Measurements from ENCODE around the gene SUCLA2.
"Not testable (repeated sequence)": the region's sequence is repeated elsewhere in the genome, so short reads cannot be mapped to it uniquely, and the experiment has no call there.

SUCLA2 gene

DNA sequence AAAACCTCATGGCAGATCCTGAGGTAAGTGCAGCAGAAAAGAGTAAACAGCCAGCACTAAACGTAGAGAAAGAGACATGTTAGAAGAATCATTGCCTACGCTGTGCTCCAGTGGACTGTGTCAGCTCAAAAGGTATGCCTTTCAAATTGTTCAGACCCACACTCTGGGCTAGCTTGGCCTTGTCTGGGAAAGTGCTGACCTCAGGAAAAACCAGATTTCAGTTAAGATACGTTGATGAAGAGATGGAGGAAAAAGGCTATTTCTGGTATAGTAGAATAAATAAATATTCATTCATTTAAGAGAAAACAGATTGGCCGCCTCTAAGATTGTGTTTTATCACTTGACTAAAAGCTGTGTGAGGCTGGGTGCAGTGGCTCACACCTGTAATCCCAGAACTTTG, 9.6 kb upstream of the SUCLA2 start:
- DNase-seq: no peak
- TF ChIP-seq POLR2A (IDR thresholded peaks at IDR 0.05; ENCODE audit: low read length) (no peak), GATA1 (IDR thresholded peaks at IDR 0.05; ENCODE audit: low read depth, low read length) (no peak)

DNA sequence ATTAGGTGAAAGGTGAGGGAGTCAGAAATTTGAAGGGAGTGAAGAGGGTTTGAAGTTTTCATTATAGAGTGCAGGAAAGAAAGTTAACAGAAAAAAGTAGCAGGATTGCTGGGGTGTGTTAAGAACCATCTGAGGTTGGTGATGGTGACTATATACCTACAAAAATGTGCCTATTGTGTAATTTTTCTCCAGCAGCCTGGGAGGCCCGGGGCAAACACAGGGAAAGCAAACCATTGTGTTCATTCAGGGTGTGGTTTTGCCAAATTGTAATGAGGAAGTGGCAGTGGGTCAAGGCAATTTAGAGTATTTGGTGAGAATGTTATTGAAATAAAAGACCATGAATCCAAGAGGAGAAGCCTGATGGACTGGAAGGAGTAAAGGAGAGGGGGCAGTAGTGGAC, 8.2 kb upstream of the SUCLA2 start:
- no peak for DNase-seq
- TF ChIP-seq POLR2A (IDR thresholded peaks at IDR 0.05; ENCODE audit: low read length): no peak
- no peak for TF ChIP-seq GATA1 (IDR thresholded peaks at IDR 0.05; ENCODE audit: low read depth, low read length)

- TF ChIP-seq GATA1 (IDR thresholded peaks at IDR 0.05; ENCODE audit: low read depth, low read length) (no peak), POLR2A (IDR thresholded peaks at IDR 0.05; ENCODE audit: low read length) (no peak)
- no peak for DNase-seq
These were observed 5.3 kb upstream of the SUCLA2 start for GRCh38 chr13:48006396-48006795.

- no peak for TF ChIP-seq GATA1 (IDR thresholded peaks at IDR 0.05; ENCODE audit: low read depth, low read length)
- no peak for DNase-seq
These were observed 3.1 kb upstream of the SUCLA2 start for GRCh38 chr13:48004201-48004600.

DNA sequence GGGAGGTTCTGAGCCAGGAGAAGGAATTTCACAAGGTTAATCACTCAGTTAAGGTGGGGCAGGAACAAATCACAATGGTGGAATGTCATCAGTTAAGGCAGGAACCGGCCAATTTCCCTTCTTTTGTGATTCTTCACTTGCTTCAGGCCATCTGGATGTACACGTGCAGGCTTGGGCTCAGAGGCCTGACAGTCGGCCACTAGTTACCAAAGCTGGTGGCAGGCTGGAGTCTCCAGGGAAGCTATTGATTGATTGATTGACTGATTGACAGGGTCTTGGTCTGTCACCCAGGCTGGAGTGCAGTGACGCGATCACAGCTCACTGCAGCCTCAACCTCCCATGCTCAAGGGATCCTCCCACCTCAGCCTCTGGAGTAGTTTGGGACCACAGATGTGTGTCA, 926 bp upstream of the SUCLA2 start:
- not testable (repeated sequence) for DNase-seq

GRCh38 chr13:48000559-48001113, 437 bp downstream of the SUCLA2 start:
- TF ChIP-seq GATA1 (IDR thresholded peaks at IDR 0.05; ENCODE audit: low read depth, low read length) (no peak), POLR2A (IDR thresholded peaks at IDR 0.05; ENCODE audit: low read length) (no peak)
- DNase-seq: no peak

DNA sequence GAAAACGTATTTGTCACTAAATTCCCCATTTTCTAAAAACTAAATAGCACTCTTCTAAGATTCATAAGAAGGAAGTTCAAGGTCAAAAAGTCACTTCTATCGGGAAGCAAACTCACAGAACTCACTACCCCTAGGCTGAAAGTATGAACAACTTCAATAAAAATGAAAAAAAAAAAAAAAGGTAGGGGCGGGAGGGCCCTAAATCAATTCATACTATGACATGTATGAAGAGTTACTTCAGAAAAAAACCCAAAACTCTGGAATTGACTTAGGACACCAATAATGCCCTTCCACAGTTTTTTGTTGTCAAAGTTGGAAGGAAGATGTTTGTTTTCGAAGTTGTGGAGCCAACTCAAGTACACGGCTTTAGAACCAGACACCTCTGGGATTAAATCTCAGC, 1.1 kb downstream of the SUCLA2 start:
- TF ChIP-seq GATA1 (IDR thresholded peaks at IDR 0.05; ENCODE audit: low read depth, low read length): no peak
- TF ChIP-seq POLR2A (IDR thresholded peaks at IDR 0.05; ENCODE audit: low read length): no peak
- DNase-seq: no peak

- TF ChIP-seq POLR2A (IDR thresholded peaks at IDR 0.05; ENCODE audit: low read length): no peak
- TF ChIP-seq GATA1 (IDR thresholded peaks at IDR 0.05; ENCODE audit: low read depth, low read length): no peak
- DNase-seq: no peak
These were observed 3.7 kb downstream of the SUCLA2 start for GRCh38 chr13:47997384-47997783.

- TF ChIP-seq GATA1 (IDR thresholded peaks at IDR 0.05; ENCODE audit: low read depth, low read length): no peak
- no peak for TF ChIP-seq POLR2A (IDR thresholded peaks at IDR 0.05; ENCODE audit: low read length)
- DNase-seq: no peak
These were observed 9.2 kb downstream of the SUCLA2 start for GRCh38 chr13:47991859-47992258.

- TF ChIP-seq POLR2A (IDR thresholded peaks at IDR 0.05; ENCODE audit: low read length): no peak
- TF ChIP-seq GATA1 (IDR thresholded peaks at IDR 0.05; ENCODE audit: low read depth, low read length): no peak
These were observed 10.1 kb downstream of the SUCLA2 start for GRCh38 chr13:47990920-47991466.

DNA sequence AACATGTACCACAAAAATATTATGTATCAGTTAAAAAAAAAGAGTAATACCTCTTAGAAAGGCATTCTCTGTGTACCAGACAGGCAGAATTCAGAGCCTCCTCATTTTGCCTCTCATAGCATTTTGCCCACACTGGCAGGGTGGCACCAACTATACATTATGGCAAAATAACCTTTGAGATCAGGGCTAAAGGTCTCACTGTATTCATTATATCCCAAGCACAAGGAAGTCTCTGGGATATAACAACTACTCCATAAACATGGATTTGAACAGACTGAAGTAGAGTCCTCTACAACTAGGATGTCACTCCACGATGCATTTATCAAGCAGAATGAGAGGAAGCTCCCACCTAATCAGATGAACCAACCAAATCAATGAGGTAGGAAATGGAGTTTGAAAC, 10.6 kb downstream of the SUCLA2 start:
- no peak for TF ChIP-seq GATA1 (IDR thresholded peaks at IDR 0.05; ENCODE audit: low read depth, low read length)
- DNase-seq: no peak

More at GRCh38 chr13:47990920-47991466, 10.1 kb downstream of the SUCLA2 start:
- DNase-seq: no peak

DNA sequence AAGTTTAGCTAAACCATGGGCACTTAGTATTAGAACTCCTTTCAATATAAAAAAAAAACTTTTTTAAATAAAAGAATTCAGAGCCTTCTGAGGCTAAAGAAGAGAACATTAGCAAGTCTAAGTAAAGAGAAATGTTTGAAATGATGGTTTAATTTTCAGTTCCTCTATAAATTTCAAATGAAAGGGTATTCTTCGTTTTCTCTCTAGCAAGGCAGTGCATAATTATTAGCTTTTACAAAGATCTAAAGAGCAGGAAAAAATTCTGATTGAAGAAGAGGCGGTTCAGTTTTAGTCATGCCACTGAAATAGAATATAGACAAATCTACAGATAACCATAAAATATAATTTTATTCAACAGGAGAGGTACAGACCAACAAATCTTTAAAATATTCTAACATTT, 18.0 kb downstream of the SUCLA2 start:
- DNase-seq: no peak
- TF ChIP-seq GATA1 (IDR thresholded peaks at IDR 0.05; ENCODE audit: low read depth, low read length) (no peak), POLR2A (IDR thresholded peaks at IDR 0.05; ENCODE audit: low read length) (no peak)

DNA sequence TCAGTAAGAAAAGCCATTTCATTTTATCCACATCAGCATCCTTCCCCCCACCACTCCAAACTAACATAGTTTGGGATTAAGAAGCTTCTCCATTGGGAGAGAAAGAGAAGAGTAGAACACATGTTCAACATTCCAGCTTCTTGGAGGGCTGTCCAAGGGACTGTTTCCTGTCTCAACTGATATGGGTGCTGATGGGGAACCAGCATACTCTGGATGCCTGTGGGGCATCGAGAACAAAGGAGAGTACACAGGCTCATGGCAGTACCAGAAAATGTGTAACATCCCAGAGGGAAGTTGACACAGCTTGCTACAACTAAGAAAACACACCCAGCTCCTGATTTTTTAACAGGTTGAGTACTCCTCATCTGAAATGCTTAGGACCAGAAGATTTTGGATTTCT, 24.7 kb downstream of the SUCLA2 start:
- DNase-seq: no peak
- TF ChIP-seq GATA1 (IDR thresholded peaks at IDR 0.05; ENCODE audit: low read depth, low read length) (no peak), POLR2A (IDR thresholded peaks at IDR 0.05; ENCODE audit: low read length) (no peak)

GRCh38 chr13:47964863-47965262, 36.2 kb downstream of the SUCLA2 start:
- TF ChIP-seq GATA1 (IDR thresholded peaks at IDR 0.05; ENCODE audit: low read depth, low read length) (no peak), POLR2A (IDR thresholded peaks at IDR 0.05; ENCODE audit: low read length) (no peak)
- DNase-seq: no peak

GRCh38 chr13:47962237-47962636, 38.8 kb downstream of the SUCLA2 start:
- DNase-seq: no peak
- TF ChIP-seq POLR2A (IDR thresholded peaks at IDR 0.05; ENCODE audit: low read length) (no peak), GATA1 (IDR thresholded peaks at IDR 0.05; ENCODE audit: low read depth, low read length) (no peak)
